Body of pancreas (tissue), 4 donors: ENCODE measurements around the gene PGLYRP4. TPM values are rescaled to one million over a fixed set of nuclear protein-coding genes. Genes with fewer than 3 reads are reported as not detected.

Experiments used
- ATAC-seq: fragments of 150-250 bp; one replicate; pipeline ENCODE4 v1.9.1; 2016
- DNase-seq, 4 donors: peaks; one replicate each; pipeline ENCODE4 v3.0.0-alpha.2; 2019
- H3K27ac ChIP-seq, 4 donors: fragments of 200-600 bp; sonication (generic); 1 replicate in 3 of 4; 2 replicates in 1 of 4; pipeline versions ENCODE4 v1.5.1 to v1.6.1; 2016 to 2019; ENCODE audit warnings: mild to moderate bottlenecking in 1 of 4, mixed read lengths in 1 of 4, moderate library complexity in 1 of 4
- H3K27me3 ChIP-seq, 2 donors: fragments of 200-600 bp; sonication (generic); one replicate each; pipeline ENCODE4 v1.6.0; 2016; ENCODE audit warnings: mild to moderate bottlenecking in 1 of 2
- H3K36me3 ChIP-seq, 2 donors: fragments of 200-600 bp; sonication (generic); replicated peaks in 1 of 2; 2 replicates each; pipeline ENCODE4 v1.5.1; 2016; ENCODE audit warnings: low read depth in 2 of 2; ENCODE audit not compliant: insufficient read depth in 1 of 2
- H3K4me1 ChIP-seq: fragments of 200-600 bp; sonication (generic); one replicate; pipeline ENCODE4 v1.6.0; 2016
- H3K4me3 ChIP-seq, 2 donors: fragments of 200-600 bp; sonication (generic); 1 replicate in 1 of 2; 2 replicates in 1 of 2; pipeline ENCODE4 v1.5.1; 2016 to 2019
- H3K9me3 ChIP-seq, 3 donors: fragments of 200-600 bp; sonication (generic); 1 replicate in 2 of 3; 2 replicates in 1 of 3; pipeline ENCODE4 v1.5.1; 2016
- CTCF ChIP-seq, 7 experiments: fragments of 450-650 bp in 4 of 7; fragments of 200-600 bp in 3 of 7; sonication (generic) in 3 of 7; IDR thresholded peaks; one replicate each; pipeline ENCODE4 v1.5.1; 2016 to 2019; ENCODE audit warnings: antibody characterized with exemption in 7 of 7
- POLR2A ChIP-seq, 3 donors: fragments of 450-650 bp; IDR thresholded peaks; one replicate each; pipeline ENCODE4 v1.6.1; 2016; ENCODE audit warnings: antibody characterized with exemption in 3 of 3, mild to moderate bottlenecking in 2 of 3
- WGBS, 2 donors: methylation state at CpG; one replicate each; pipeline ENCODE4 v1.1.5; 2017; 5-methylcytosine and 5-hydroxymethylcytosine counted together
- intact Hi-C: fragments of 100-400 bp; cut with DNase I; formaldehyde crosslinking; loops from one replicate; pipeline ENCODE4 v1.15.1; 2023
- total RNA-seq, 2 donors: library from RNA; depleted of rRNA; stranded (reverse); fragments of >200 nt; gene quantifications; one replicate each; pipeline ENCODE4 v1.1.0, GENCODE V29; 2016

Gene PGLYRP4
- total RNA-seq, 2 donors from 2014 or later, result not detected

GRCh38 chr1:153342178-153342577 lies 6.5 kb downstream of the PGLYRP4 start:
- no peak overlapping the region for H3K4me3 ChIP-seq
- no peaks in the 10 kb centered on the region for H3K36me3 ChIP-seq
- no peaks in the 10 kb centered on the region for H3K9me3 ChIP-seq
- no peak overlapping the region for H3K27ac ChIP-seq
- TF ChIP-seq POLR2A (IDR thresholded peaks at IDR 0.05), result no peak
- no peak for TF ChIP-seq CTCF (IDR thresholded peaks at IDR 0.05)
- H3K27me3 ChIP-seq, result no peaks in the 10 kb centered on the region
- DNase-seq (no peak), ATAC-seq (no peak)
- intact Hi-C loops, result no loop called here
- H3K4me1 ChIP-seq, result peaks cover 11% of the 10 kb centered on the region
- WGBS, 2 donors, result 56 to 69% methylated on average over 3 of the region's 3 CpGs

- TF ChIP-seq CTCF (IDR thresholded peaks at IDR 0.05) (no peak), POLR2A (IDR thresholded peaks at IDR 0.05) (no peak)
- DNase-seq, result no peak
Measured at GRCh38 chr1:153341431-153341934, 7.2 kb downstream of the PGLYRP4 start.

GRCh38 chr1:153340356-153340755 lies 8.3 kb downstream of the PGLYRP4 start:
- no peaks in the 10 kb centered on the region for H3K9me3 ChIP-seq
- no peak for TF ChIP-seq CTCF (IDR thresholded peaks at IDR 0.05)
- TF ChIP-seq POLR2A (IDR thresholded peaks at IDR 0.05), result no peak
- no peaks in the 10 kb centered on the region for H3K36me3 ChIP-seq
- H3K4me3 ChIP-seq, result no peak overlapping the region
- intact Hi-C loops, result no loop called here
- ATAC-seq, result no peak
- DNase-seq, result no peak
- 82 to 88% methylated on average over 10 of the region's 10 CpGs for WGBS, 2 donors
- H3K27me3 ChIP-seq, result no peaks in the 10 kb centered on the region
- no peak overlapping the region for H3K27ac ChIP-seq
- H3K4me1 ChIP-seq, result peaks cover 11% of the 10 kb centered on the region

More at GRCh38 chr1:153341431-153341934, 7.2 kb downstream of the PGLYRP4 start:
- intact Hi-C loops, result no loop called here
- Histone ChIP-seq H3K4me3 (no peak overlapping the region), H3K27ac (no peak overlapping the region), H3K9me3 (no peaks in the 10 kb centered on the region), H3K4me1 (peaks cover 11% of the 10 kb centered on the region), H3K36me3 (no peaks in the 10 kb centered on the region), H3K27me3 (no peaks in the 10 kb centered on the region)
- whole genome bisulfite sequencing, 2 donors, result 77 to 94% methylated on average over 4 of the region's 4 CpGs
- no peak for ATAC-seq

- Histone ChIP-seq H3K36me3 (no peaks in the 10 kb centered on the region), H3K4me1 (peaks cover 7% of the 10 kb centered on the region), H3K4me3 (no peak overlapping the region), H3K27ac (no peak overlapping the region), H3K27me3 (no peaks in the 10 kb centered on the region), H3K9me3 (no peaks in the 10 kb centered on the region)
- 45 to 51% methylated on average over 6 of the region's 6 CpGs for WGBS, 2 donors
- DNase-seq, result no peak
- no peak for TF ChIP-seq CTCF (IDR thresholded peaks at IDR 0.05)
- no peak for TF ChIP-seq POLR2A (IDR thresholded peaks at IDR 0.05)
- intact Hi-C loops, result no loop called here
- no peak for ATAC-seq
Measured at GRCh38 chr1:153339802-153340201, 8.8 kb downstream of the PGLYRP4 start.
